ENCODE results near the gene ABHD2. TPM values are rescaled to one million over a fixed set of nuclear protein-coding genes. Genes with fewer than 3 reads are reported as not detected.

Gene ABHD2
- total RNA-seq = 52.3 and 62.2 TPM in 2 replicates
- polyA plus RNA-seq = 14.0 and 16.3 TPM in 2 replicates
- 18.3 and 22.4 TPM in 2 replicates for polyA plus RNA-seq (2011; cell fraction: cytosol; rRNA removed)
- polyA plus RNA-seq (2011; cell fraction: nucleus; rRNA removed) = 19.6 and 20.8 TPM in 2 replicates
- 20.9 and 27.4 TPM in 2 replicates for polyA plus RNA-seq (2012)
- polyA minus RNA-seq = 139 and 168 TPM in 2 replicates
- polyA minus RNA-seq (2011; cell fraction: cytosol; rRNA and poly(A)+ RNA removed) = 22.2 TPM
- polyA minus RNA-seq (2011; cell fraction: nucleus; rRNA and poly(A)+ RNA removed) = 32.8 and 59.9 TPM in 2 replicates
- percentile 73 among the genes with signal in this experiment for Bru-seq, nascent RNA
- percentile 85 among the genes with signal in this experiment for BruChase-seq, experiment 1, labeled RNA remaining after a 6-hour chase
- percentile 68 among the genes with signal in this experiment for BruChase-seq, experiment 2, labeled RNA remaining after a 2-hour chase
- long read RNA-seq, full-length matches to known transcripts = 12 of 31 reads
- long read RNA-seq, partial matches to known transcripts = 1 of 31 reads
- long read RNA-seq, other reads (novel, unspliced or antisense) = 18 of 31 reads

- Histone ChIP-seq H3K9ac (replicated peaks; ENCODE audit: extremely low read depth, insufficient read depth, low read length) (peak within 1 kb of the TSS; percentile 56), H3K9me1 (replicated peaks; ENCODE audit: control insufficient read depth, extremely low read depth, insufficient read depth, low read length) (no peaks in the 10 kb centered on the region), H3K4me3 (replicated peaks in 1 of 3; ENCODE audit: insufficient read depth in 1 of 3, low read depth in 1 of 3, low read length in 3 of 3) (peak within 1 kb of the TSS; percentile 5 to 63 (median 36)), H2AFZ (ENCODE audit: low read depth, low read length) (peak within 1 kb of the TSS; percentile 46), H3K27me3 (ENCODE audit: control insufficient read depth in 2 of 2, insufficient read depth in 2 of 2, low read length in 2 of 2) (no peaks in the 10 kb centered on the region), H3K36me3 (ENCODE audit: control insufficient read depth in 2 of 2, extremely low read depth in 1 of 2, insufficient read depth in 2 of 2, low read length in 2 of 2) (no peaks in the 10 kb centered on the region), H3K9me3 (replicated peaks; ENCODE audit: control insufficient read depth, insufficient read depth, low read length) (no peaks in the 10 kb centered on the region), H3K4me2 (ENCODE audit: insufficient read depth, low read length) (peak within 1 kb of the TSS; percentile 69), H4K20me1 (replicated peaks; ENCODE audit: control insufficient read depth, extremely low read depth, insufficient read depth, low read length) (no peaks in the 10 kb centered on the region), H3K4me1 (ENCODE audit: control insufficient read depth, extremely low read depth, insufficient read depth, low read length) (peaks cover 42% of the 10 kb centered on the region), H3K27ac (ENCODE audit: insufficient read depth, low read depth, low read length) (peak within 1 kb of the TSS; percentile 71), H3K79me2 (ENCODE audit: control insufficient read depth, insufficient read depth, low read length) (peaks cover 24% of the 10 kb centered on the region)
- no TSS peak for BruUV-seq (replicated peaks)
- peak; percentile 68 for TF ChIP-seq JUN (IDR thresholded peaks at IDR 0.05; ENCODE audit: borderline replicate concordance, insufficient read depth, insufficient read length, low read depth)
- peak; percentile 83 for TF ChIP-seq FOS (IDR thresholded peaks at IDR 0.05; ENCODE audit: borderline replicate concordance, insufficient read depth, low read length)
- TF ChIP-seq MYC (IDR thresholded peaks at IDR 0.05; ENCODE audit: low read depth, low read length) = no peak
- no peak for TF ChIP-seq EZH2 (IDR thresholded peaks at IDR 0.05; ENCODE audit: borderline replicate concordance, low read depth, low read length, severe bottlenecking)
- no peak for TF ChIP-seq POLR2A (IDR thresholded peaks at IDR 0.05; ENCODE audit: low read depth, low read length)
- TF ChIP-seq, protein P1, sequence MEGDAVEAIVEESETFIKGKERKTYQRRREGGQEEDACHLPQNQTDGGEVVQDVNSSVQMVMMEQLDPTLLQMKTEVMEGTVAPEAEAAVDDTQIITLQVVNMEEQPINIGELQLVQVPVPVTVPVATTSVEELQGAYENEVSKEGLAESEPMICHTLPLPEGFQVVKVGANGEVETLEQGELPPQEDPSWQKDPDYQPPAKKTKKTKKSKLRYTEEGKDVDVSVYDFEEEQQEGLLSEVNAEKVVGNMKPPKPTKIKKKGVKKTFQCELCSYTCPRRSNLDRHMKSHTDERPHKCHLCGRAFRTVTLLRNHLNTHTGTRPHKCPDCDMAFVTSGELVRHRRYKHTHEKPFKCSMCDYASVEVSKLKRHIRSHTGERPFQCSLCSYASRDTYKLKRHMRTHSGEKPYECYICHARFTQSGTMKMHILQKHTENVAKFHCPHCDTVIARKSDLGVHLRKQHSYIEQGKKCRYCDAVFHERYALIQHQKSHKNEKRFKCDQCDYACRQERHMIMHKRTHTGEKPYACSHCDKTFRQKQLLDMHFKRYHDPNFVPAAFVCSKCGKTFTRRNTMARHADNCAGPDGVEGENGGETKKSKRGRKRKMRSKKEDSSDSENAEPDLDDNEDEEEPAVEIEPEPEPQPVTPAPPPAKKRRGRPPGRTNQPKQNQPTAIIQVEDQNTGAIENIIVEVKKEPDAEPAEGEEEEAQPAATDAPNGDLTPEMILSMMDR (IDR thresholded peaks at IDR 0.05; ENCODE audit: extremely low read depth in 1 of 2, insufficient read depth in 1 of 2, low read depth in 1 of 2, low read length in 2 of 2) = no peak
- no peak for TF ChIP-seq GATA2 (IDR thresholded peaks at IDR 0.05; ENCODE audit: insufficient read depth, insufficient read length, low read depth, low read length)
- peak; percentile 38 for TF ChIP-seq POLR2AphosphoS5 (IDR thresholded peaks at IDR 0.05; ENCODE audit: insufficient read depth, low read depth, low read length)
- TF ChIP-seq, protein P2, sequence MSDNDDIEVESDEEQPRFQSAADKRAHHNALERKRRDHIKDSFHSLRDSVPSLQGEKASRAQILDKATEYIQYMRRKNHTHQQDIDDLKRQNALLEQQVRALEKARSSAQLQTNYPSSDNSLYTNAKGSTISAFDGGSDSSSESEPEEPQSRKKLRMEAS (IDR thresholded peaks at IDR 0.05; ENCODE audit: insufficient read depth, insufficient read length) = no peak
- peak; percentile 100 for DNase-seq (ENCODE audit: low read depth, low spot score)
- peak; percentile 97 for FAIRE-seq
- CTCF ChIA-PET = interaction anchor here (0.6 to 5.1 kb wide), 19 partner anchors 10 to 183 kb away, joined by 3 to 73 read pairs (median 4); partner anchors contain the start of gene FANCI
- POLR2A ChIA-PET = interaction anchor here (0.6 to 2.1 kb wide), 9 partner anchors 15 to 193 kb away, joined by 3 to 11 read pairs (median 3); partner anchors contain the start of gene HAPLN3
- dilution Hi-C loops (cut with MboI; ENCODE audit: extremely low pct_ligation_motif_present, low sequenced_read_pairs) = no loop called here
- intact Hi-C loops (cut with micrococcal nuclease) = loop anchor here (1.0 kb wide), 7 partner anchors 17 to 439 kb away; no protein-coding TSS in a partner anchor
These were observed at the start of gene ABHD2 for GRCh38 chr15:89087830-89088604. ABHD2 (plus strand) TSS chr15:89088456; CDS start chr15:89116328, 27,872 bp downstream.

Data from endothelial cell of umbilical vein (primary cell).